WTC11 (cell line): ENCODE measurements around the gene PADI2. TPM values are rescaled to one million over a fixed set of nuclear protein-coding genes. Genes with fewer than 3 reads are reported as not detected.

Experiments
- ATAC-seq: fragments of 200-7000 bp; cut with Tn5 transposase; 2 replicates; pipeline ENCODE4 v1.10.0; 2021; ENCODE audit warnings: mild to moderate bottlenecking, moderate library complexity
- CTCF ChIA-PET: fragments of 300-600 bp; sonication (Branson Sonifier 250); formaldehyde crosslinking; loops from one replicate; lab custom pipeline; 2021; ENCODE audit warnings: antibody characterized with exemption; lab: Charles Lee
- POLR2A ChIA-PET: fragments of 350-600 bp; sonication (Branson Sonifier 250); formaldehyde crosslinking; loops from one replicate; lab custom pipeline; 2021; ENCODE audit warnings: antibody characterized with exemption; lab: Charles Lee
- DNase-seq: peaks from one replicate; pipeline ENCODE4 v3.0.0; 2021; ENCODE audit warnings: low spot score
- H3K27ac Mint-ChIP-seq: 2 replicates; pipeline ENCODE4 v1.8.0; 2021; ENCODE audit warnings: mixed read lengths
- H3K27me3 Mint-ChIP-seq: 2 replicates; pipeline ENCODE4 v1.8.0; 2021; ENCODE audit warnings: low read depth, mild to moderate bottlenecking, moderate library complexity, mixed read lengths
- H3K36me3 Mint-ChIP-seq: 2 replicates; pipeline ENCODE4 v1.8.0; 2021; ENCODE audit warnings: mixed read lengths
- H3K4me1 Mint-ChIP-seq: 2 replicates; pipeline ENCODE4 v1.8.0; 2022; ENCODE audit warnings: mixed read lengths
- H3K4me3 Mint-ChIP-seq: 2 replicates; pipeline ENCODE4 v1.8.0; 2021; ENCODE audit warnings: mild to moderate bottlenecking, moderate library complexity, mixed read lengths
- H3K9me3 Mint-ChIP-seq: 2 replicates; pipeline ENCODE4 v1.8.0; 2021; ENCODE audit warnings: mixed read lengths
- ELF4 ChIP-seq: sonication (generic); formaldehyde crosslinking; IDR thresholded peaks from 2 replicates; pipeline ENCODE4 v1.8.1; 2022; ENCODE audit warnings: low read depth, mild to moderate bottlenecking, moderate library complexity, missing genetic modification reagents
- FOXJ3 ChIP-seq: sonication (generic); formaldehyde crosslinking; IDR thresholded peaks from 2 replicates; pipeline ENCODE4 v1.9.0; 2021; ENCODE audit warnings: missing genetic modification reagents, mild to moderate bottlenecking, borderline replicate concordance
- HMGA2 ChIP-seq: fragments of 250-450 bp; sonication (Bioruptor Pico); IDR thresholded peaks from 2 replicates; pipeline ENCODE4 v1.4.0; 2021; ENCODE audit warnings: mild to moderate bottlenecking, moderate library complexity
- JAZF1 ChIP-seq: fragments of 250-450 bp; sonication (Bioruptor Pico); IDR thresholded peaks from 2 replicates; pipeline ENCODE4 v1.9.0; 2021; ENCODE audit warnings: moderate library complexity, mild to moderate bottlenecking, inconsistent platforms
- KAT7 ChIP-seq: sonication (generic); formaldehyde crosslinking; IDR thresholded peaks from 2 replicates; pipeline ENCODE4 v1.8.1; 2023; ENCODE audit warnings: missing genetic modification reagents, mild to moderate bottlenecking, borderline replicate concordance
- NR2C2 ChIP-seq: sonication (generic); formaldehyde crosslinking; IDR thresholded peaks from 2 replicates; pipeline ENCODE4 v1.8.0; 2022; ENCODE audit warnings: mild to moderate bottlenecking, missing genetic modification reagents
- OVOL2 ChIP-seq: fragments of 250-450 bp; sonication (Bioruptor Pico); IDR thresholded peaks from 2 replicates; pipeline ENCODE4 v1.9.0; 2021; ENCODE audit warnings: mild to moderate bottlenecking, borderline replicate concordance
- PRRX2 ChIP-seq: fragments of 250-450 bp; sonication (Bioruptor Pico); IDR thresholded peaks from 2 replicates; pipeline ENCODE4 v1.8.0; 2021; ENCODE audit warnings: mild to moderate bottlenecking
- SMAD3 ChIP-seq: sonication (generic); formaldehyde crosslinking; IDR thresholded peaks from 2 replicates; pipeline ENCODE4 v1.8.0; 2022; ENCODE audit warnings: missing genetic modification reagents, mild to moderate bottlenecking, borderline replicate concordance
- SOX15 ChIP-seq: fragments of 250-450 bp; sonication (Bioruptor Pico); IDR thresholded peaks from 2 replicates; pipeline ENCODE4 v1.9.0; 2021; ENCODE audit warnings: mild to moderate bottlenecking
- TEAD4 ChIP-seq: sonication (generic); formaldehyde crosslinking; IDR thresholded peaks from 2 replicates; pipeline ENCODE4 v1.8.0; 2022; ENCODE audit warnings: mild to moderate bottlenecking, missing genetic modification reagents
- ZNF219 ChIP-seq: sonication (generic); formaldehyde crosslinking; IDR thresholded peaks from 2 replicates; pipeline ENCODE4 v1.8.0; 2023; ENCODE audit warnings: missing genetic modification reagents, mild to moderate bottlenecking, borderline replicate concordance
- ZNF232 ChIP-seq: sonication (generic); formaldehyde crosslinking; IDR thresholded peaks from 2 replicates; pipeline ENCODE4 v1.8.0; 2022; ENCODE audit warnings: mild to moderate bottlenecking, missing genetic modification reagents
- ZNF396 ChIP-seq: fragments of 250-450 bp; sonication (Bioruptor Pico); IDR thresholded peaks from 2 replicates; pipeline ENCODE4 v1.8.0; 2021; ENCODE audit warnings: mild to moderate bottlenecking, moderate library complexity, borderline replicate concordance
- ZNF423 ChIP-seq: fragments of 250-450 bp; sonication (Bioruptor Pico); IDR thresholded peaks from 2 replicates; pipeline ENCODE4 v2.1.2; 2022; ENCODE audit warnings: mild to moderate bottlenecking, moderate library complexity
- total RNA-seq: library from RNA; stranded (reverse); gene quantifications from 3 replicates; pipeline ENCODE4 v1.2.3, GENCODE V29; 2021
- TF ChIP-seq, protein P1 (sequence below): sonication (generic); formaldehyde crosslinking; IDR thresholded peaks from 2 replicates; pipeline ENCODE4 v1.8.0; 2022; ENCODE audit warnings: mild to moderate bottlenecking, missing genetic modification reagents
- TF ChIP-seq, protein P2 (sequence below): sonication (generic); formaldehyde crosslinking; conservative IDR thresholded peaks from 2 replicates; pipeline ENCODE4 v1.8.1; 2022; ENCODE audit warnings: mild to moderate bottlenecking, missing genetic modification reagents
- TF ChIP-seq, protein P3 (sequence below): sonication (generic); formaldehyde crosslinking; IDR thresholded peaks from 2 replicates; pipeline ENCODE4 v1.8.1; 2022; ENCODE audit warnings: missing genetic modification reagents, borderline replicate concordance
- TF ChIP-seq, protein P4 (sequence below): sonication (generic); formaldehyde crosslinking; IDR thresholded peaks from 2 replicates; pipeline ENCODE4 v1.8.1; 2022; ENCODE audit warnings: mild to moderate bottlenecking, moderate library complexity, missing genetic modification reagents
- TF ChIP-seq, protein P5 (sequence below): sonication (generic); formaldehyde crosslinking; IDR thresholded peaks from 2 replicates; pipeline ENCODE4 v1.8.0; 2022; ENCODE audit warnings: mild to moderate bottlenecking, missing genetic modification reagents
- TF ChIP-seq, protein P6 (sequence below): fragments of 200-600 bp; IDR thresholded peaks from 2 replicates; pipeline ENCODE4 v1.8.0; 2022; ENCODE audit warnings: antibody characterized with exemption
- TF ChIP-seq, protein P7 (sequence below): sonication (generic); formaldehyde crosslinking; IDR thresholded peaks from 2 replicates; pipeline ENCODE4 v1.8.0; 2023; ENCODE audit warnings: missing genetic modification reagents, mild to moderate bottlenecking, borderline replicate concordance

The PADI2 gene
- total RNA-seq, 1 experiment from 2014 or later = 3.8 TPM

DNA sequence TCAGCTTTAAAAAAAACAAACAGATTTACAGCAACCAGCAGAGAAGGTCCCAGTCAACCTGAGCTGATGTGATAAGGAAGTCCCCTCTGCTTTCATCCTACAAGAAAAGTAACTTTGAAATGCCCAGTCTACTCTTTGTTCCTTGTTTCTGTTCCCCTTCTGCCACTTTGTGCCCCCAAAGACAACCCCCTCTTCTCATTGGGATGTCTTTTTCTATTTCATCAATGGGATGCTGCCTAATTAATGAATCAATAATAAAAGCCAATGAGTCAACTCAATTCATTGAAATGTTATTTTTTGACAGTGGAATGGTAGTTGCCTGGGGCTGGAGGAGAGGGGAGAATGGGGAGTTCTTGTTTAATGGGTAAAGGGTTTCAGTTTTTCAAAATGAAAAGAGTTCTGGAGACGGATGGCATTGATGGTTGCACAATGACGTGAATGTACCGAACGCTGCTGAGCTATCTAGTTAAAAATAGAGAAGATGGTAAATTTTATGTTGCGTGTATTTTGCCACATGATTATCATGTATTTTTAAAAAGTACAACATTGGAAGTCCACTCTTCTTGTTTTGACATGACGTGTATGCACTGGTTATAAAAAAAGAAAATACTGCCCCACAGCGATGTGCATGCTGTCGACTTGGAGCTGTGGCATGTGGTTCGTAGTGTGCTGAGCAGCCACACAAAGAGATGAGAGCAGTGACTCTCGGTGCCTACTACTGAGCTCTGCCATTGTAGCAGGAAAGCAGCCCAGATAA, 22.4 kb upstream of the PADI2 start:
- POLR2A ChIA-PET = no interaction called here
- no peaks in the 10 kb centered on the region for H3K9me3 Mint-ChIP-seq
- no peaks in the 10 kb centered on the region; the same call in 1 of the 2 replicates for H3K27me3 Mint-ChIP-seq
- TF ChIP-seq SMAD3 (CRISPR knock-in tag) (no peak), ELF4 (CRISPR knock-in tag) (no peak), SOX15 (CRISPR knock-in tag) (no peak), FOXJ3 (CRISPR knock-in tag) (no peak), OVOL2 (no peak), PRRX2 (CRISPR knock-in tag) (no peak), ZNF396 (CRISPR knock-in tag) (no peak), NR2C2 (CRISPR knock-in tag) (no peak), ZNF232 (no peak), ZNF219 (no peak)
- TF ChIP-seq, protein P1, sequence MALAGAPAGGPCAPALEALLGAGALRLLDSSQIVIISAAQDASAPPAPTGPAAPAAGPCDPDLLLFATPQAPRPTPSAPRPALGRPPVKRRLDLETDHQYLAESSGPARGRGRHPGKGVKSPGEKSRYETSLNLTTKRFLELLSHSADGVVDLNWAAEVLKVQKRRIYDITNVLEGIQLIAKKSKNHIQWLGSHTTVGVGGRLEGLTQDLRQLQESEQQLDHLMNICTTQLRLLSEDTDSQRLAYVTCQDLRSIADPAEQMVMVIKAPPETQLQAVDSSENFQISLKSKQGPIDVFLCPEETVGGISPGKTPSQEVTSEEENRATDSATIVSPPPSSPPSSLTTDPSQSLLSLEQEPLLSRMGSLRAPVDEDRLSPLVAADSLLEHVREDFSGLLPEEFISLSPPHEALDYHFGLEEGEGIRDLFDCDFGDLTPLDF (CRISPR knock-in tag) = no peak
- TF ChIP-seq, protein P2, sequence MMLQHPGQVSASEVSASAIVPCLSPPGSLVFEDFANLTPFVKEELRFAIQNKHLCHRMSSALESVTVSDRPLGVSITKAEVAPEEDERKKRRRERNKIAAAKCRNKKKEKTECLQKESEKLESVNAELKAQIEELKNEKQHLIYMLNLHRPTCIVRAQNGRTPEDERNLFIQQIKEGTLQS (CRISPR knock-in tag) = no peak
- DNase-seq = no peak
- CTCF ChIA-PET = interaction anchor here (0.5 to 1.2 kb wide), 3 partner anchors 14 to 170 kb away, joined by 3 to 4 read pairs (median 3); no protein-coding TSS in a partner anchor
- H3K36me3 Mint-ChIP-seq = no peaks in the 10 kb centered on the region
- peaks cover 10% of the 10 kb centered on the region for H3K4me1 Mint-ChIP-seq
- no peak for ATAC-seq
- no peak overlapping the region for H3K4me3 Mint-ChIP-seq
- H3K27ac Mint-ChIP-seq = no peak overlapping the region

DNA sequence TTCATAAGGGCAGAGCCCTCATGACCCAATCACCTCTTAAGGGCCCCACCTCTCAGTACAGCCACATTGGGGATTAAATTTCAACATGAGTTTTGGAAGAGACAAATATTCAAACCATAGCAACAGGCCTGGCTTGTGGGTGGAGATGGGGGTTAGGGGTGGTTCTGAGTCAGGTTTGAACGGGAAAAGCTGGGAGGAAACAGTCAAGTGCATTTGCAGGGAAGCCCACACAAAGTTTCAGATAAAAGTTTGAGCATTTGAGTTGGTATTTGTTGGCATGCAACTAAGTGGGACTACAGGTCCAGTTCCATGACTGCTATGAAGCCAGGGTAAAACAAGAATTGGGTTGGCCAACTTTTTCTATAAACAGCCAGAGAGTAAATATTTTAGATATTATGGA, 21.0 kb upstream of the PADI2 start:
- Mint-ChIP-seq H3K4me1 (peaks cover 10% of the 10 kb centered on the region), H3K4me3 (no peak overlapping the region), H3K27ac (no peak overlapping the region), H3K27me3 (peaks cover under 1% of the 10 kb centered on the region; the same call in 1 of the 2 replicates), H3K9me3 (peaks cover 5% of the 10 kb centered on the region), H3K36me3 (0 out of 2 replicates have a peak, but pooled peaks cover 2% of the 10 kb centered on the region)
- ChIA-PET POLR2A (no interaction called here), CTCF (interaction anchor here (1.0 kb wide), 1 partner anchor 14 kb away, joined by 3 read pairs; no protein-coding TSS in a partner anchor)
- ATAC-seq (no peak), DNase-seq (no peak)
- TF ChIP-seq, protein P3, sequence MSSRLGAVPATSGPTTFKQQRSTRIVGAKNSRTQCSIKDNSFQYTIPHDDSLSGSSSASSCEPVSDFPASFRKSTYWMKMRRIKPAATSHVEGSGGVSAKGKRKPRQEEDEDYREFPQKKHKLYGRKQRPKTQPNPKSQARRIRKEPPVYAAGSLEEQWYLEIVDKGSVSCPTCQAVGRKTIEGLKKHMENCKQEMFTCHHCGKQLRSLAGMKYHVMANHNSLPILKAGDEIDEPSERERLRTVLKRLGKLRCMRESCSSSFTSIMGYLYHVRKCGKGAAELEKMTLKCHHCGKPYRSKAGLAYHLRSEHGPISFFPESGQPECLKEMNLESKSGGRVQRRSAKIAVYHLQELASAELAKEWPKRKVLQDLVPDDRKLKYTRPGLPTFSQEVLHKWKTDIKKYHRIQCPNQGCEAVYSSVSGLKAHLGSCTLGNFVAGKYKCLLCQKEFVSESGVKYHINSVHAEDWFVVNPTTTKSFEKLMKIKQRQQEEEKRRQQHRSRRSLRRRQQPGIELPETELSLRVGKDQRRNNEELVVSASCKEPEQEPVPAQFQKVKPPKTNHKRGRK (CRISPR knock-in tag) = no peak
- TF ChIP-seq, protein P4, sequence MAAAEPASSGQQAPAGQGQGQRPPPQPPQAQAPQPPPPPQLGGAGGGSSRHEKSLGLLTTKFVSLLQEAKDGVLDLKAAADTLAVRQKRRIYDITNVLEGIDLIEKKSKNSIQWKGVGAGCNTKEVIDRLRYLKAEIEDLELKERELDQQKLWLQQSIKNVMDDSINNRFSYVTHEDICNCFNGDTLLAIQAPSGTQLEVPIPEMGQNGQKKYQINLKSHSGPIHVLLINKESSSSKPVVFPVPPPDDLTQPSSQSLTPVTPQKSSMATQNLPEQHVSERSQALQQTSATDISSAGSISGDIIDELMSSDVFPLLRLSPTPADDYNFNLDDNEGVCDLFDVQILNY = no peak
- no peak for TF ChIP-seq ZNF232
- TF ChIP-seq KAT7 (CRISPR knock-in tag) = no peak
- no peak for TF ChIP-seq ZNF396 (CRISPR knock-in tag)
- TF ChIP-seq, protein P5, sequence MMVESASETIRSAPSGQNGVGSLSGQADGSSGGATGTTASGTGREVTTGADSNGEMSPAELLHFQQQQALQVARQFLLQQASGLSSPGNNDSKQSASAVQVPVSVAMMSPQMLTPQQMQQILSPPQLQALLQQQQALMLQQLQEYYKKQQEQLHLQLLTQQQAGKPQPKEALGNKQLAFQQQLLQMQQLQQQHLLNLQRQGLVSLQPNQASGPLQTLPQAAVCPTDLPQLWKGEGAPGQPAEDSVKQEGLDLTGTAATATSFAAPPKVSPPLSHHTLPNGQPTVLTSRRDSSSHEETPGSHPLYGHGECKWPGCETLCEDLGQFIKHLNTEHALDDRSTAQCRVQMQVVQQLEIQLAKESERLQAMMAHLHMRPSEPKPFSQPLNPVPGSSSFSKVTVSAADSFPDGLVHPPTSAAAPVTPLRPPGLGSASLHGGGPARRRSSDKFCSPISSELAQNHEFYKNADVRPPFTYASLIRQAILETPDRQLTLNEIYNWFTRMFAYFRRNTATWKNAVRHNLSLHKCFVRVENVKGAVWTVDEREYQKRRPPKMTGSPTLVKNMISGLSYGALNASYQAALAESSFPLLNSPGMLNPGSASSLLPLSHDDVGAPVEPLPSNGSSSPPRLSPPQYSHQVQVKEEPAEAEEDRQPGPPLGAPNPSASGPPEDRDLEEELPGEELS (CRISPR knock-in tag) = no peak
- TF ChIP-seq JAZF1 = no peak
- TF ChIP-seq, protein P6, sequence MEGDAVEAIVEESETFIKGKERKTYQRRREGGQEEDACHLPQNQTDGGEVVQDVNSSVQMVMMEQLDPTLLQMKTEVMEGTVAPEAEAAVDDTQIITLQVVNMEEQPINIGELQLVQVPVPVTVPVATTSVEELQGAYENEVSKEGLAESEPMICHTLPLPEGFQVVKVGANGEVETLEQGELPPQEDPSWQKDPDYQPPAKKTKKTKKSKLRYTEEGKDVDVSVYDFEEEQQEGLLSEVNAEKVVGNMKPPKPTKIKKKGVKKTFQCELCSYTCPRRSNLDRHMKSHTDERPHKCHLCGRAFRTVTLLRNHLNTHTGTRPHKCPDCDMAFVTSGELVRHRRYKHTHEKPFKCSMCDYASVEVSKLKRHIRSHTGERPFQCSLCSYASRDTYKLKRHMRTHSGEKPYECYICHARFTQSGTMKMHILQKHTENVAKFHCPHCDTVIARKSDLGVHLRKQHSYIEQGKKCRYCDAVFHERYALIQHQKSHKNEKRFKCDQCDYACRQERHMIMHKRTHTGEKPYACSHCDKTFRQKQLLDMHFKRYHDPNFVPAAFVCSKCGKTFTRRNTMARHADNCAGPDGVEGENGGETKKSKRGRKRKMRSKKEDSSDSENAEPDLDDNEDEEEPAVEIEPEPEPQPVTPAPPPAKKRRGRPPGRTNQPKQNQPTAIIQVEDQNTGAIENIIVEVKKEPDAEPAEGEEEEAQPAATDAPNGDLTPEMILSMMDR = no peak
- TF ChIP-seq ZNF423 (CRISPR knock-in tag) = no peak
- TF ChIP-seq, protein P7, sequence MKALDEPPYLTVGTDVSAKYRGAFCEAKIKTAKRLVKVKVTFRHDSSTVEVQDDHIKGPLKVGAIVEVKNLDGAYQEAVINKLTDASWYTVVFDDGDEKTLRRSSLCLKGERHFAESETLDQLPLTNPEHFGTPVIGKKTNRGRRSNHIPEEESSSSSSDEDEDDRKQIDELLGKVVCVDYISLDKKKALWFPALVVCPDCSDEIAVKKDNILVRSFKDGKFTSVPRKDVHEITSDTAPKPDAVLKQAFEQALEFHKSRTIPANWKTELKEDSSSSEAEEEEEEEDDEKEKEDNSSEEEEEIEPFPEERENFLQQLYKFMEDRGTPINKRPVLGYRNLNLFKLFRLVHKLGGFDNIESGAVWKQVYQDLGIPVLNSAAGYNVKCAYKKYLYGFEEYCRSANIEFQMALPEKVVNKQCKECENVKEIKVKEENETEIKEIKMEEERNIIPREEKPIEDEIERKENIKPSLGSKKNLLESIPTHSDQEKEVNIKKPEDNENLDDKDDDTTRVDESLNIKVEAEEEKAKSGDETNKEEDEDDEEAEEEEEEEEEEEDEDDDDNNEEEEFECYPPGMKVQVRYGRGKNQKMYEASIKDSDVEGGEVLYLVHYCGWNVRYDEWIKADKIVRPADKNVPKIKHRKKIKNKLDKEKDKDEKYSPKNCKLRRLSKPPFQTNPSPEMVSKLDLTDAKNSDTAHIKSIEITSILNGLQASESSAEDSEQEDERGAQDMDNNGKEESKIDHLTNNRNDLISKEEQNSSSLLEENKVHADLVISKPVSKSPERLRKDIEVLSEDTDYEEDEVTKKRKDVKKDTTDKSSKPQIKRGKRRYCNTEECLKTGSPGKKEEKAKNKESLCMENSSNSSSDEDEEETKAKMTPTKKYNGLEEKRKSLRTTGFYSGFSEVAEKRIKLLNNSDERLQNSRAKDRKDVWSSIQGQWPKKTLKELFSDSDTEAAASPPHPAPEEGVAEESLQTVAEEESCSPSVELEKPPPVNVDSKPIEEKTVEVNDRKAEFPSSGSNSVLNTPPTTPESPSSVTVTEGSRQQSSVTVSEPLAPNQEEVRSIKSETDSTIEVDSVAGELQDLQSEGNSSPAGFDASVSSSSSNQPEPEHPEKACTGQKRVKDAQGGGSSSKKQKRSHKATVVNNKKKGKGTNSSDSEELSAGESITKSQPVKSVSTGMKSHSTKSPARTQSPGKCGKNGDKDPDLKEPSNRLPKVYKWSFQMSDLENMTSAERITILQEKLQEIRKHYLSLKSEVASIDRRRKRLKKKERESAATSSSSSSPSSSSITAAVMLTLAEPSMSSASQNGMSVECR (CRISPR knock-in tag) = no peak
- TF ChIP-seq HMGA2 (CRISPR knock-in tag) = no peak
- TF ChIP-seq TEAD4 (CRISPR knock-in tag) = no peak
- no peak for TF ChIP-seq ZNF219
